Esophagus squamous epithelium (tissue), 5 donors: ENCODE results near the gene EPAS1. TPM values are rescaled to one million over a fixed set of nuclear protein-coding genes. Genes with fewer than 3 reads are reported as not detected.
A peak's percentile ranks its signal among the peaks of the same experiment; 100 is the strongest.

Experiments used
- DNase-seq: peaks from one replicate; lab custom pipeline; 2025; lab: John Stamatoyannopoulos, UW
- H3K27ac ChIP-seq, 4 donors: fragments of 200-600 bp; sonication (generic); one replicate each; pipeline ENCODE4 v1.5.1; 2016 to 2019; ENCODE audit warnings: mild to moderate bottlenecking in 1 of 4
- H3K27me3 ChIP-seq, 4 donors: fragments of 200-600 bp; sonication (generic); 1 replicate in 3 of 4; 2 replicates in 1 of 4; pipeline versions ENCODE4 v1.5.1 to v1.6.0; 2017 to 2021; ENCODE audit warnings: antibody characterized with exemption in 1 of 4
- H3K36me3 ChIP-seq, 3 donors: fragments of 200-600 bp; sonication (generic); one replicate each; pipeline ENCODE4 v1.5.1; 2016 to 2019
- H3K4me1 ChIP-seq, 3 donors: fragments of 200-600 bp; sonication (generic); one replicate each; pipeline ENCODE4 v1.5.1; 2017 to 2019
- H3K4me3 ChIP-seq, 4 donors: fragments of 200-600 bp; sonication (generic); 1 replicate in 3 of 4; 2 replicates in 1 of 4; pipeline ENCODE4 v1.5.1; 2016 to 2019; ENCODE audit warnings: mild to moderate bottlenecking in 2 of 4, moderate library complexity in 1 of 4
- H3K9me3 ChIP-seq, 3 donors: fragments of 200-600 bp; sonication (generic); one replicate each; pipeline ENCODE4 v1.5.1; 2016 to 2019
- POLR2A ChIP-seq, 4 donors: fragments of 450-650 bp; IDR thresholded peaks; one replicate each; pipeline ENCODE4 v1.6.1; 2017; ENCODE audit warnings: antibody characterized with exemption in 4 of 4, mild to moderate bottlenecking in 4 of 4, moderate library complexity in 3 of 4
- WGBS, 2 donors: methylation state at CpG; one replicate each; pipeline ENCODE4 v1.1.5; 2018; 5-methylcytosine and 5-hydroxymethylcytosine counted together
- intact Hi-C: fragments of 100-400 bp; cut with DNase I; formaldehyde crosslinking; loops from one replicate; pipeline ENCODE4 v1.15.0; 2022
- total RNA-seq, 4 donors: library from RNA; depleted of rRNA; stranded (reverse); fragments of >200 nt; gene quantifications; one replicate each; pipeline ENCODE4 v1.1.0, GENCODE V29; 2016
- TF ChIP-seq, protein P1 (sequence below), 6 experiments: fragments of 450-650 bp in 4 of 6; fragments of 200-600 bp in 2 of 6; sonication (generic) in 2 of 6; IDR thresholded peaks; one replicate each; pipeline ENCODE4 v1.5.1; 2016 to 2019; ENCODE audit warnings: antibody characterized with exemption in 6 of 6, mild to moderate bottlenecking in 4 of 6, moderate library complexity in 4 of 6
- donor health status: DM: yes; HTN: yes; CAD: no.

Gene EPAS1
- total RNA-seq, 4 donors from 2014 or later = 86.7 to 151 (median 105) TPM

DNA sequence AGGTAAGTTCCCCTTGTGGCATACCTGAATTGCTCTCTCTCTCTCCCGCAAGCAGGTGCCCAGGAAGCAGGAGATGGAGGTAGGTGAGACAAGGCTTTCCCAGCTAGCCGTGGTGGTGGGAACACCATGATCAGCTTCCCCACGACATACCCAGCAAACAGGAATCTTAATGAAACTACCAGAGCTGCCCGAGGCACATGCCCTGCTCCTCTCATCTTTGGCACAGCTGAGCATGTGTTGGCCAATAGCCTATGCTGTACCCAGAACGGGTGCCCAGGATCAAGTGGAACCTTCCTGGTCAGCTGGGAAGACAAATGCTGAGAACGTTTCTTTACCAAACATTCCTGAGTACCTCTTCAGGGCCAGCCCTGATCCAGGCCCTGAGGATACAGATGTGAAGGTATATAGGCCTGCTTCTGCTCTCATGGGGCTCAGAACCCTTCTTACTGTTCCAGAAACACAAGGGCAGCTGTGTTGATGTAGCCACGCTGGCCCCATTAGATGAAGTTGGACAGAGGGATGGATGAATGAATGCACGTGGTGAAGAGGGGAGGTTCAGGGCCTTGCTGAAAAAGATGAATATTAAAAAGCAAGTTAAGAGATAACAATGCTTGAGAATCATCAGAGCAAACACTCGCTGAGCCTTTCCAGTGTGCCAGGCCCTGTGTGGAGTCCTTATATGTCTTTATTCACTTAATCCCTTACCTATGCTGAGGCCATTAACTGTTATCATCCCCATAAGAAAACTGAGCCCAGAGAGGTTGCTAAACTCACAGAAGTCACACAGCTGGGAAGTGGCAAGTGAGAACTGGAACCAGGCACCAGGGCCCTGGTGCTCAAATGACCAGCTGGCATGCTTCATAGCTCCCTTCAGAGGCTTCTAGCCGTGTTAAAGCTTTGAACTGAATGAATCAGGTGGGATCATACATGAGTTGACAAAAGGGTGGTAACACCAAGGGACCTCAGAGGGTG is 113.4 kb downstream of the EPAS1 start:
- H3K9me3 ChIP-seq = no peaks in the 10 kb centered on the region
- no peak overlapping the region for H3K4me3 ChIP-seq
- intact Hi-C loops = no loop called here
- H3K4me1 ChIP-seq = peaks cover 15 to 64% (median 27%) of the 10 kb centered on the region in 3 donors
- WGBS, 2 donors = 56 to 79% methylated on average over 4 to 10 of the region's 10 CpGs
- DNase-seq = no peak
- TF ChIP-seq POLR2A (IDR thresholded peaks at IDR 0.05) = no peak
- TF ChIP-seq, protein P1, sequence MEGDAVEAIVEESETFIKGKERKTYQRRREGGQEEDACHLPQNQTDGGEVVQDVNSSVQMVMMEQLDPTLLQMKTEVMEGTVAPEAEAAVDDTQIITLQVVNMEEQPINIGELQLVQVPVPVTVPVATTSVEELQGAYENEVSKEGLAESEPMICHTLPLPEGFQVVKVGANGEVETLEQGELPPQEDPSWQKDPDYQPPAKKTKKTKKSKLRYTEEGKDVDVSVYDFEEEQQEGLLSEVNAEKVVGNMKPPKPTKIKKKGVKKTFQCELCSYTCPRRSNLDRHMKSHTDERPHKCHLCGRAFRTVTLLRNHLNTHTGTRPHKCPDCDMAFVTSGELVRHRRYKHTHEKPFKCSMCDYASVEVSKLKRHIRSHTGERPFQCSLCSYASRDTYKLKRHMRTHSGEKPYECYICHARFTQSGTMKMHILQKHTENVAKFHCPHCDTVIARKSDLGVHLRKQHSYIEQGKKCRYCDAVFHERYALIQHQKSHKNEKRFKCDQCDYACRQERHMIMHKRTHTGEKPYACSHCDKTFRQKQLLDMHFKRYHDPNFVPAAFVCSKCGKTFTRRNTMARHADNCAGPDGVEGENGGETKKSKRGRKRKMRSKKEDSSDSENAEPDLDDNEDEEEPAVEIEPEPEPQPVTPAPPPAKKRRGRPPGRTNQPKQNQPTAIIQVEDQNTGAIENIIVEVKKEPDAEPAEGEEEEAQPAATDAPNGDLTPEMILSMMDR (IDR thresholded peaks at IDR 0.05) = no peak
- H3K36me3 ChIP-seq = no peaks in the 10 kb centered on the region
- peak overlapping the region; percentile 25 to 86 (median 76) for H3K27ac ChIP-seq
- H3K27me3 ChIP-seq = no peaks in the 10 kb centered on the region

DNA sequence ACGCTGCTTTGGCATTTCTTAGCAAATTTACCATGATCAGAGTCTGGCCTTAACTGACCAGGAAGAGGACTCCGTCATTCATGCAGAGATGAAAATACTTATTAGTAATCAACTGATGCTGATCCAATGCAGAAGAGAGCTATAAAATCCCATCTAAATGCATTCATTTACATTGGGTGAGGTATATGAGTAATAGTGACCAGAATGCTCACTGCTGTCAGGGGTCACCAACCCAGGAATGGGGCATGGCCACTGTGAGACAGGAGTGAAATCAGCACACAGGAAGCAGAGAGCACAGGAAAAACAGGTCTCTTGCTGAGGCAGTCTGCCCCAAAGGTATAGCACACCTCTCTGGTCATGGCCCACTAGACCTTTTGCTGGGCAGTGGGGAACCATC is 114.0 kb downstream of the EPAS1 start:
- Histone ChIP-seq H3K4me1 (peaks cover 15 to 64% (median 27%) of the 10 kb centered on the region in 3 donors), H3K27ac (peak overlapping the region in 2 of 4 donors; percentile 81 to 86), H3K9me3 (no peaks in the 10 kb centered on the region), H3K4me3 (no peak overlapping the region), H3K36me3 (no peaks in the 10 kb centered on the region), H3K27me3 (no peaks in the 10 kb centered on the region)
- TF ChIP-seq POLR2A (IDR thresholded peaks at IDR 0.05) = no peak
- WGBS, 2 donors = 65 to 100% methylated on average over 2 of the region's 2 CpGs
- intact Hi-C loops = no loop called here
- DNase-seq = no peak

DNA sequence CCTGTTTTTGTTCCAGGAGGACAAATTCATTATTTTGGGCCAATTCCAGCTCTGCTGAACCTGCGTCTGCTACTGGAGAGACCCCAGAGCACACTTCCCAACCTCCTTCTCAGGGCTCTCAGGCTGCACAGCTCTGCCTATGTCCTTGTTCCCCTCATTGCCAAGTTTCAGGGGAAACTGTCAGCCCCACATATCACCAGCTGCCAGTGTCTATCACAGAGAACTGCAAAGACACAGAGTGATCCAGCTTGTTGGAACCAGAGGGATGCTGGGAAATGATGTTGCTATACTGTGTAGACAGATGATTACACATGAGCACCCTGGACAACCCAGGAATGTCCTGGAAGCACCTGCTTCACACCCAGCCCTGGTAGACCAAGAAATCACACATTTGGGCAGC is 114.8 kb downstream of the EPAS1 start:
- H3K4me3 ChIP-seq = no peak overlapping the region
- no peaks in the 10 kb centered on the region for H3K27me3 ChIP-seq
- no peaks in the 10 kb centered on the region for H3K36me3 ChIP-seq
- WGBS, 2 donors = 82 to 90% methylated on average over 1 of the region's 1 CpG
- H3K4me1 ChIP-seq = peaks cover 15 to 60% (median 27%) of the 10 kb centered on the region in 3 donors
- peak overlapping the region in 1 of 4 donors; percentile 86 for H3K27ac ChIP-seq
- peaks cover 0 to 7% (median 3%) of the 10 kb centered on the region in 3 donors for H3K9me3 ChIP-seq
- no peak for DNase-seq
- intact Hi-C loops = no loop called here
- TF ChIP-seq, protein P1 (IDR thresholded peaks at IDR 0.05) = no peak
- no peak for TF ChIP-seq POLR2A (IDR thresholded peaks at IDR 0.05)

DNA sequence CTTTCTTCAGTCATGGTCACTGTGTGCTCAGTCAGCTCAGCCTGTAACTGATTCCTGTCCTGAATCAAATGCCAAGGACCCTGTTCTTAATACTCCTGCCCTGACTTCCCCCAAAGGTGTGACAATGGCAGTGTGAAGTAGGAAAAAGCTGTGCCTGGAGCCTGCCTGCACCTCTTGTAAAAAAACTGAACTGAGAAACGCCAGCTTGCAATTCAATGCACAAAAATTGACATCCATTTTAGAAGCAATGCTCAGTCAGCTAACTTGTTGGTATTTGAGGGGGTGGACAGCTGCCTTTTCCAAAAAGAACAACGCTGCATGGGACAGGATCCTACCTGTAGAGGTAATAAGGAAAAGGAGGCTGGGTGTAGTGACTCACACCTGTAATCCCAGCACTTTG is 115.9 kb downstream of the EPAS1 start:
- Histone ChIP-seq H3K27me3 (no peaks in the 10 kb centered on the region), H3K4me3 (no peak overlapping the region), H3K4me1 (peaks cover 14 to 48% (median 23%) of the 10 kb centered on the region in 3 donors), H3K27ac (no peak overlapping the region), H3K36me3 (no peaks in the 10 kb centered on the region), H3K9me3 (peaks cover 0 to 11% (median 10%) of the 10 kb centered on the region in 3 donors)
- intact Hi-C loops = no loop called here
- WGBS, 2 donors = 52 to 65% methylated on average over 2 of the region's 2 CpGs
- no peak for TF ChIP-seq POLR2A (IDR thresholded peaks at IDR 0.05)
- TF ChIP-seq, protein P1 (IDR thresholded peaks at IDR 0.05) = no peak
- DNase-seq = no peak

DNA sequence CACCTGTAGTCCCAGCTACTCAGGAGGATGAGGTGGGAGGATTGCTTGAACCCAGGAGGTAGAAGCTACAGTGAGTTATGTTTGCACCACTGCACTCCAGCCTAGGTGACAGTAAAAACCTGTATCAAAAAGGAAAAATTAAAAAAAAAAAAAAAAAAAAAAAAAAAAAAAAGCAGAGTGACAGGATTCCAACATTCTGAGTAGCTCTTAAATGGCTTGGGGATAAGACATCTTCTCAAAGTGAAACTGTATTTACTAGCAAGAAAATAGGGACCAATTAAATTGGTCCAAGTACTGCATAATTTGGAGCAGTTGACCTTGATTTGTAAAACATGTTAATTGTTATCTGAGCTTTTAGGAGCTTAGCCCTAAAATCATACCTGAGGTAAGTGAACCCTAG is 116.4 kb downstream of the EPAS1 start:
- no peak for DNase-seq
- H3K4me1 ChIP-seq = peaks cover 9 to 43% (median 18%) of the 10 kb centered on the region in 3 donors
- no peaks in the 10 kb centered on the region for H3K27me3 ChIP-seq
- peak overlapping the region in 1 of 4 donors; percentile 40 for H3K27ac ChIP-seq
- peaks cover 0 to 16% (median 11%) of the 10 kb centered on the region in 3 donors for H3K9me3 ChIP-seq
- H3K4me3 ChIP-seq = no peak overlapping the region
- intact Hi-C loops = no loop called here
- TF ChIP-seq POLR2A (IDR thresholded peaks at IDR 0.05) = no peak
- TF ChIP-seq, protein P1 (IDR thresholded peaks at IDR 0.05) = no peak
- no peaks in the 10 kb centered on the region for H3K36me3 ChIP-seq
